ENCODE results near the gene GPR82.
"Not testable (repeated sequence)": the region's sequence is repeated elsewhere in the genome, so short reads cannot be mapped to it uniquely, and the experiment has no call there.

Gene GPR82

DNA sequence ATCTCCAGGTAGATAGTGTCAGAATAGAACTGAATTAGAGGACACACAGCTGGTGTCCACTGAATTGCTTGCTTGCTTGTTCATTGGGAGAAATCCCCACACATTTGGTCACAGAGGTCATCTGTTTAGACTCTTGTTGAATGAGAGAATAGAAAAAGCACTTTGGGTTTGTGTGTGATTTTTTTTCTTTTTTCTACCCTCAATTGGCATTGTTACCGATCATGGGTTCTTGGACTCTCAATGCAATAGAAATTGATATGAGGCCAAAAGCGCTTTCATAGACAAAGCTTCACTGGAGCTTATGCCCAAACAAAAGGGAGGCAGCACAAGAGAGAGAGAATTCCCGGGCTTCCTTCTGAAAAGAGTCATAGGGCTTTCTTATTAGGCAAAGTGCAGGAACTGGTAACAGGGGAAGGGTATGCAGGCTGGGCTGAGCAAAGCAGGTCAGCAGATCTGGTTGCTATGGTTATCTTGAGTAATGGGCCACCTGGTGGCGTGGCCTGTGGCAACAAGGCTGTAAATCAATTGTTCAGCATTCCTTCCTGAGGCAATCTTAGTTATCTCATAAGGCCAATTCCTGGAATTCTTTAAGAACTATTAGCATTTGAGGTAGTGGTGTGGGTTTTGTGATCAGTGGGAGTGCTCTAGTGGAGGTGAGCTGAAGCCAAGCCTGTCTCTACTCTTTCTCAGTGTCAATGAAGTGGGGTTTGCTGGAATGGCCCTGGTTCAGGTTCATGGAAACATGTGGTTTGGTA is 5.3 kb upstream of the GPR82 start:
- Histone ChIP-seq H3K4me3 (no peak overlapping the region), H3K9me3 (peaks cover 0 to 11% (median 4%) of the 10 kb centered on the region in 3 donors), H3K36me3 (no peaks in the 10 kb centered on the region), H3K4me1 (peaks cover 0 to 19% (median 1%) of the 10 kb centered on the region in 4 donors), H3K27me3 (no peaks in the 10 kb centered on the region), H3K27ac (no peak overlapping the region)
- intact Hi-C loops (cut with DNase I; ENCODE audit: low total_unique reads), result no loop called here
- DNase-seq, result no peak
- TF ChIP-seq, protein P1, sequence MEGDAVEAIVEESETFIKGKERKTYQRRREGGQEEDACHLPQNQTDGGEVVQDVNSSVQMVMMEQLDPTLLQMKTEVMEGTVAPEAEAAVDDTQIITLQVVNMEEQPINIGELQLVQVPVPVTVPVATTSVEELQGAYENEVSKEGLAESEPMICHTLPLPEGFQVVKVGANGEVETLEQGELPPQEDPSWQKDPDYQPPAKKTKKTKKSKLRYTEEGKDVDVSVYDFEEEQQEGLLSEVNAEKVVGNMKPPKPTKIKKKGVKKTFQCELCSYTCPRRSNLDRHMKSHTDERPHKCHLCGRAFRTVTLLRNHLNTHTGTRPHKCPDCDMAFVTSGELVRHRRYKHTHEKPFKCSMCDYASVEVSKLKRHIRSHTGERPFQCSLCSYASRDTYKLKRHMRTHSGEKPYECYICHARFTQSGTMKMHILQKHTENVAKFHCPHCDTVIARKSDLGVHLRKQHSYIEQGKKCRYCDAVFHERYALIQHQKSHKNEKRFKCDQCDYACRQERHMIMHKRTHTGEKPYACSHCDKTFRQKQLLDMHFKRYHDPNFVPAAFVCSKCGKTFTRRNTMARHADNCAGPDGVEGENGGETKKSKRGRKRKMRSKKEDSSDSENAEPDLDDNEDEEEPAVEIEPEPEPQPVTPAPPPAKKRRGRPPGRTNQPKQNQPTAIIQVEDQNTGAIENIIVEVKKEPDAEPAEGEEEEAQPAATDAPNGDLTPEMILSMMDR (IDR thresholded peaks at IDR 0.05), result no peak

GRCh38 chrX:41719610-41720009 is 4.4 kb upstream of the GPR82 start:
- H3K36me3 ChIP-seq; H3K27me3 ChIP-seq; H3K4me3 ChIP-seq; H3K27ac ChIP-seq; DNase-seq; intact Hi-C loops (cut with DNase I; ENCODE audit: low total_unique reads): not testable (repeated sequence)
- Histone ChIP-seq H3K4me1 (peaks cover 0 to 19% (median 1%) of the 10 kb centered on the region in 4 donors), H3K9me3 (peaks cover 0 to 11% (median 4%) of the 10 kb centered on the region in 3 donors)

DNA sequence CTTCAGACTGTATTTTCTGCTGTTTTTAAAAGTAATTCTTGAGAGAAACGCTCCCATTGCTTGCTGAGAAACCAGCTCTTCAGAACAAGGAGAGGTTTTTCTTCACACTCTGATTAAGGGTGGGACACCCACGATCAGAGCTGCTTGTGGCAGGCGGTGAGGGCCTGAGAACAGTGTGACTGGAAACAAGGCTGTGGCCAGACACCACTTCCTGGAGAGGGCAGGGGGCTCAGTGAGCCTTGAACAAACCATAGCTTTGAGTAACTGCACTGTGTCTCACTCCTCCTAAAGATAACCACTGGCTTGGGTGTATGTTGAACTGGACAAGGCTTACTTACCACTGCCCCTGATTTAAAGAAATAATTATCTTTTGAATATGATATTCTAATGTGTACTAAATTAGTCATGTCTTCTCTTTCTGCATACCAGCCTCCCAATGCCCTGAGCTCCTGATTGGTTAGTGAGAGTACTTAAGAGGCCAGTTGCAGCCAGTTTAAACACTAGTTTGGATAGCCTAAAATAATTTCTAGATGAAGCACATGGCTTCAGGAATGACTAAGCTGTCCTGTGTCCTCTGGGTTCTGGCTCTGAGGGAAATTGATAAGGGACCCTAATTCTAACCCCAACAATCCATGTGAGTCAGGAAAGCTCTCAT is 3.7 kb upstream of the GPR82 start:
- H3K27ac ChIP-seq, result no peak overlapping the region
- intact Hi-C loops (cut with DNase I; ENCODE audit: low total_unique reads), result no loop called here
- peaks cover 0 to 19% (median 1%) of the 10 kb centered on the region in 4 donors for H3K4me1 ChIP-seq
- peaks cover 0 to 11% (median 4%) of the 10 kb centered on the region in 3 donors for H3K9me3 ChIP-seq
- no peak for DNase-seq
- no peaks in the 10 kb centered on the region for H3K36me3 ChIP-seq
- H3K4me3 ChIP-seq, result no peak overlapping the region
- TF ChIP-seq, protein P1 (IDR thresholded peaks at IDR 0.05), result no peak
- H3K27me3 ChIP-seq, result no peaks in the 10 kb centered on the region

GRCh38 chrX:41721590-41721989 is 2.4 kb upstream of the GPR82 start:
- DNase-seq, result no peak
- TF ChIP-seq, protein P1 (IDR thresholded peaks at IDR 0.05), result no peak
- Histone ChIP-seq H3K27me3 (no peaks in the 10 kb centered on the region), H3K9me3 (peaks cover 0 to 11% (median 4%) of the 10 kb centered on the region in 3 donors), H3K4me1 (peaks cover 0 to 9% (median 0%) of the 10 kb centered on the region in 4 donors), H3K27ac (no peak overlapping the region), H3K36me3 (no peaks in the 10 kb centered on the region), H3K4me3 (no peak overlapping the region)
- intact Hi-C loops (cut with DNase I; ENCODE audit: low total_unique reads), result no loop called here

GRCh38 chrX:41722214-41722613 is 1.8 kb upstream of the GPR82 start:
- H3K9me3 ChIP-seq, result peaks cover 0 to 11% (median 4%) of the 10 kb centered on the region in 3 donors
- H3K4me3 ChIP-seq, result no peak overlapping the region
- no peak for DNase-seq
- no peak overlapping the region for H3K27ac ChIP-seq
- no peaks in the 10 kb centered on the region for H3K36me3 ChIP-seq
- no peaks in the 10 kb centered on the region for H3K27me3 ChIP-seq
- H3K4me1 ChIP-seq, result peaks cover 0 to 9% (median 0%) of the 10 kb centered on the region in 4 donors
- intact Hi-C loops (cut with DNase I; ENCODE audit: low total_unique reads), result no loop called here
- TF ChIP-seq, protein P1 (IDR thresholded peaks at IDR 0.05), result no peak

Data from tibial artery (tissue), 4 donors.